ENCODE results near the gene CARS2.

Gene CARS2

GRCh38 chr13:110689711-110690110 is 16.2 kb downstream of the CARS2 start:
- TF ChIP-seq FOXM1 (IDR thresholded peaks at IDR 0.05; ENCODE audit: borderline replicate concordance, low read depth) (no peak), CEBPB (IDR thresholded peaks at IDR 0.05) (no peak), TAF1 (IDR thresholded peaks at IDR 0.05; ENCODE audit: low read depth) (no peak), TEAD4 (IDR thresholded peaks at IDR 0.05) (no peak), RAD21 (IDR thresholded peaks at IDR 0.05; ENCODE audit: low read depth) (no peak), YY1 (IDR thresholded peaks at IDR 0.05; ENCODE audit: low read depth) (no peak), ZBTB7A (IDR thresholded peaks at IDR 0.05; ENCODE audit: low read depth) (no peak), CREB1 (IDR thresholded peaks at IDR 0.05; ENCODE audit: low read depth) (no peak), NFIC (IDR thresholded peaks at IDR 0.05) (no peak), EP300 (IDR thresholded peaks at IDR 0.05; ENCODE audit: borderline replicate concordance) (no peak), TCF12 (IDR thresholded peaks at IDR 0.05; ENCODE audit: low read depth) (no peak), EGR1 (IDR thresholded peaks at IDR 0.05) (no peak)
- TF ChIP-seq, protein P1, sequence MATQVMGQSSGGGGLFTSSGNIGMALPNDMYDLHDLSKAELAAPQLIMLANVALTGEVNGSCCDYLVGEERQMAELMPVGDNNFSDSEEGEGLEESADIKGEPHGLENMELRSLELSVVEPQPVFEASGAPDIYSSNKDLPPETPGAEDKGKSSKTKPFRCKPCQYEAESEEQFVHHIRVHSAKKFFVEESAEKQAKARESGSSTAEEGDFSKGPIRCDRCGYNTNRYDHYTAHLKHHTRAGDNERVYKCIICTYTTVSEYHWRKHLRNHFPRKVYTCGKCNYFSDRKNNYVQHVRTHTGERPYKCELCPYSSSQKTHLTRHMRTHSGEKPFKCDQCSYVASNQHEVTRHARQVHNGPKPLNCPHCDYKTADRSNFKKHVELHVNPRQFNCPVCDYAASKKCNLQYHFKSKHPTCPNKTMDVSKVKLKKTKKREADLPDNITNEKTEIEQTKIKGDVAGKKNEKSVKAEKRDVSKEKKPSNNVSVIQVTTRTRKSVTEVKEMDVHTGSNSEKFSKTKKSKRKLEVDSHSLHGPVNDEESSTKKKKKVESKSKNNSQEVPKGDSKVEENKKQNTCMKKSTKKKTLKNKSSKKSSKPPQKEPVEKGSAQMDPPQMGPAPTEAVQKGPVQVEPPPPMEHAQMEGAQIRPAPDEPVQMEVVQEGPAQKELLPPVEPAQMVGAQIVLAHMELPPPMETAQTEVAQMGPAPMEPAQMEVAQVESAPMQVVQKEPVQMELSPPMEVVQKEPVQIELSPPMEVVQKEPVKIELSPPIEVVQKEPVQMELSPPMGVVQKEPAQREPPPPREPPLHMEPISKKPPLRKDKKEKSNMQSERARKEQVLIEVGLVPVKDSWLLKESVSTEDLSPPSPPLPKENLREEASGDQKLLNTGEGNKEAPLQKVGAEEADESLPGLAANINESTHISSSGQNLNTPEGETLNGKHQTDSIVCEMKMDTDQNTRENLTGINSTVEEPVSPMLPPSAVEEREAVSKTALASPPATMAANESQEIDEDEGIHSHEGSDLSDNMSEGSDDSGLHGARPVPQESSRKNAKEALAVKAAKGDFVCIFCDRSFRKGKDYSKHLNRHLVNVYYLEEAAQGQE (IDR thresholded peaks at IDR 0.05; ENCODE audit: low read depth): no peak
- TF ChIP-seq, protein P2, sequence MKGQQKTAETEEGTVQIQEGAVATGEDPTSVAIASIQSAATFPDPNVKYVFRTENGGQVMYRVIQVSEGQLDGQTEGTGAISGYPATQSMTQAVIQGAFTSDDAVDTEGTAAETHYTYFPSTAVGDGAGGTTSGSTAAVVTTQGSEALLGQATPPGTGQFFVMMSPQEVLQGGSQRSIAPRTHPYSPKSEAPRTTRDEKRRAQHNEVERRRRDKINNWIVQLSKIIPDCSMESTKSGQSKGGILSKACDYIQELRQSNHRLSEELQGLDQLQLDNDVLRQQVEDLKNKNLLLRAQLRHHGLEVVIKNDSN (IDR thresholded peaks at IDR 0.05): no peak
- TF ChIP-seq, protein P3, sequence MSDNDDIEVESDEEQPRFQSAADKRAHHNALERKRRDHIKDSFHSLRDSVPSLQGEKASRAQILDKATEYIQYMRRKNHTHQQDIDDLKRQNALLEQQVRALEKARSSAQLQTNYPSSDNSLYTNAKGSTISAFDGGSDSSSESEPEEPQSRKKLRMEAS (IDR thresholded peaks at IDR 0.05): no peak

- TF ChIP-seq ZBTB7A (IDR thresholded peaks at IDR 0.05; ENCODE audit: low read depth) (no peak), TCF12 (IDR thresholded peaks at IDR 0.05; ENCODE audit: low read depth) (no peak)
- TF ChIP-seq, protein P1 (IDR thresholded peaks at IDR 0.05; ENCODE audit: low read depth): no peak
Measured at GRCh38 chr13:110689041-110689440, 16.9 kb downstream of the CARS2 start.

DNA sequence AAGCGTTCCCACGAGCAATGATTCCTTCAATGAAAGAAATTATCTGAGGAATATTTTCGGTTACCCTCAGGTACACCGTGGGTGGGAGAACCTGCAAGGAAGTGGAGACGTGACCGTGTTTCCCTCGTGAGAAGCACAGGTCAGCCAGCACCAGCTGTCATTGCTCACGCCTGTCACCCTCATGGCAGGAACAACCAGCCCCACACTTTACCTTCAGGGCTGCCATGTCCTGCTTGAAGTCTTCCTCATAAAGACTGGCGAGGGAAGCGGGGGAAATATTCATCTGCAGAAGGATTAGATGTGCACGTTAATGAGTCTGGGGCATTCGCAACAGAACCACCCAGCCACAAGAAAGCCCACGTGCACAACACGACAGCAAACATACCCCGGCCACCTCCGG is 18.2 kb downstream of the CARS2 start:
- no peak for TF ChIP-seq TAF1 (IDR thresholded peaks at IDR 0.05; ENCODE audit: low read depth)
- TF ChIP-seq TEAD4 (IDR thresholded peaks at IDR 0.05): no peak
- no peak for TF ChIP-seq FOXM1 (IDR thresholded peaks at IDR 0.05; ENCODE audit: borderline replicate concordance, low read depth)
- no peak for TF ChIP-seq CEBPB (IDR thresholded peaks at IDR 0.05)
- TF ChIP-seq, protein P2 (IDR thresholded peaks at IDR 0.05): no peak
- no peak for TF ChIP-seq YY1 (IDR thresholded peaks at IDR 0.05; ENCODE audit: low read depth)
- TF ChIP-seq ZBTB7A (IDR thresholded peaks at IDR 0.05; ENCODE audit: low read depth): no peak
- TF ChIP-seq EGR1 (IDR thresholded peaks at IDR 0.05): no peak
- TF ChIP-seq, protein P1 (IDR thresholded peaks at IDR 0.05; ENCODE audit: low read depth): no peak
- no peak for TF ChIP-seq TCF12 (IDR thresholded peaks at IDR 0.05; ENCODE audit: low read depth)
- no peak for TF ChIP-seq EP300 (IDR thresholded peaks at IDR 0.05; ENCODE audit: borderline replicate concordance)
- no peak for TF ChIP-seq CREB1 (IDR thresholded peaks at IDR 0.05; ENCODE audit: low read depth)

DNA sequence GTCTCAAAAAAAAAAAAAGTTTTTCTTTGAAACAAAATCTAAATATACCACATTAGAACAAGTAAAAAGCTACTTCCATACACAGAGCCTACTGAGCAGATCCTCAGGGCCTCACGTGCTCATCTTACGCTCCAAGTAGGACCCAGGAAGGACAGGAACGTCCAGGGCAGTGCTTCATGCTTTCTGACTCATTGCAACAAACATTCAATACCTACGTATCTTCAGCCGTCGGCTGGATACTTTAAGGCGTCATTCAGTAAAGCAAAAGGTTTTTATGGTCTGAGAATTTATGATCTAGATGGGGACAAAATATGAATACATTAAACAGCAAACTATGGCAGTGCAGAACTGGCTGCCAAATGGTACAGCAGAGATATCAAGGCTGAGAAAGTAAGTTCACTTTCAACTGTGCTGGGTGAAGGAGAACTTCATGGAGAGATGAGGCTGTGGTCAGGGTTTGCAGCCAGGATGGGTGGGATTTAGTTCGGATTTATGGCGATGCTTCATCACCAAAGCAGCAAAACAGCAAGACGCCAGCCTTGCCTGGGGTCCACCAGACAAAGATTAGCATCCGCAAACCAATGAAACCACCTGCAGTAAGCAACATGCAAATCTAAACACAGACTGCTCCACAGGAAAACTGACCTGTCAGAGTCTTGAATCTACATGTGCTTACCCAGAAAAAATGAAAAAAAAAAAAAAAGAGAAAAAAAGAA is 20.5 kb downstream of the CARS2 start:
- TF ChIP-seq, protein P1 (IDR thresholded peaks at IDR 0.05; ENCODE audit: low read depth): no peak
- TF ChIP-seq TEAD4 (IDR thresholded peaks at IDR 0.05) (no peak), CEBPB (IDR thresholded peaks at IDR 0.05) (no peak), CREB1 (IDR thresholded peaks at IDR 0.05; ENCODE audit: low read depth) (no peak)

All from Ishikawa (cell line).